ENCODE results near the gene GTPBP1. TPM values are rescaled to one million over a fixed set of nuclear protein-coding genes. Genes with fewer than 3 reads are reported as not detected.

The GTPBP1 gene
- total RNA-seq, 2 donors from 2014 or later, result 66.6 to 72.6 TPM

DNA sequence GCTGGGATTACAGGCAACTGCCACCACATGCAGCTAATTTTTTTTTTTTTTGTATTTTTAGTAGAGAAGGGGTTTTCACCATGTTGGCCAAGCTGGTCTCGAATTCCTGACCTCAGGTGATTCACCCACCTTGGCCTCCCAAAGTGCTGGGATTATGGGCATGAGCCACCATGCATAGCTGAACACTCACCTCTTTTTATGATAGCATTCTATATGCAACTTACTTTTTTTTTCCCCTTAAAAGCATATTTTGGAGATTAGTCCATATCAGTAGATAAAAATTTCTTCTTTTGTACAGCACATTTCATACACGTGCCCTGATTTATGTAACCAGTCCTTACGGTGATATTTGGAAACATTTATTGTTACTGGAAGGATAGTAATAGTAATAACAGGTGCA, 14.6 kb downstream of the GTPBP1 start:
- intact Hi-C loops (cut with DNase I, micrococcal nuclease), result no loop called here
- no peak for DNase-seq
- no peak for ATAC-seq

DNA sequence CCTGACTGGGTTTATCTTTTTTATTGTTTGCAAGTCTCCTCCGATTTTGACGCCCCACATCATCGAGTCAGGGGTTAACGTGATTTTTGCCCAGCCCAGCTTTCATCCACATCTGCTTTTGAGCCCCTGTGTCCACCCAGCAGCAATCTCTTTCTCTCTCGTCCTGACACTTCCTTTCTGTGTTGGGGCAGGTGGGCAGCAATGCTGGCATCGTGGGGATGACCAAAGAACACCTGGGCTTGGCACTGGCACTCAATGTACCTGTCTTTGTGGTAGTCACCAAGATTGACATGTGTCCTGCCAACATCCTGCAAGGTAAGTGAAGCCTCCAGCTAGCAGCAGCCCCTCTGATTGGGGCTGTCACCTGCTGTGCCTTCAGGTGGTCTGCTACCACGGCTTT, 15.8 kb downstream of the GTPBP1 start:
- ATAC-seq (no peak), DNase-seq (no peak)
- intact Hi-C loops (cut with DNase I, micrococcal nuclease), result no loop called here

DNA sequence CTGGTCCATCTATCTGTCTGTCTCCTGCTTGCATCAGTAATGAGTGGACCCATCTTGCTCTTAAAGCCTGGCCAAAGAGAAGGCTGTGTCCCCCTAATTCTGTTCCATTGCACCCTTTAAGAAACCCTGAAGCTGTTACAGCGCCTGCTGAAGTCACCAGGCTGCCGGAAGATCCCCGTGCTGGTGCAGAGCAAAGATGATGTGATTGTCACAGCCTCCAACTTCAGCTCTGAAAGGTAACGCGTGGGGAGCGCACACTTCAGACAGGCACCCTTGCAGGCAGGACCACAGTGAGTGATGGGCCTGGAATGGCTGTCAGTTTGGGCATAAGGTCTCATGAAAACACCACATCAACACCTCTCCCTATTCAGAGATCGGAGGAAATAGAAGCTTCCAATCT, 18.4 kb downstream of the GTPBP1 start:
- intact Hi-C loops (cut with DNase I, micrococcal nuclease), result no loop called here
- DNase-seq, result no peak
- ATAC-seq, result no peak

DNA sequence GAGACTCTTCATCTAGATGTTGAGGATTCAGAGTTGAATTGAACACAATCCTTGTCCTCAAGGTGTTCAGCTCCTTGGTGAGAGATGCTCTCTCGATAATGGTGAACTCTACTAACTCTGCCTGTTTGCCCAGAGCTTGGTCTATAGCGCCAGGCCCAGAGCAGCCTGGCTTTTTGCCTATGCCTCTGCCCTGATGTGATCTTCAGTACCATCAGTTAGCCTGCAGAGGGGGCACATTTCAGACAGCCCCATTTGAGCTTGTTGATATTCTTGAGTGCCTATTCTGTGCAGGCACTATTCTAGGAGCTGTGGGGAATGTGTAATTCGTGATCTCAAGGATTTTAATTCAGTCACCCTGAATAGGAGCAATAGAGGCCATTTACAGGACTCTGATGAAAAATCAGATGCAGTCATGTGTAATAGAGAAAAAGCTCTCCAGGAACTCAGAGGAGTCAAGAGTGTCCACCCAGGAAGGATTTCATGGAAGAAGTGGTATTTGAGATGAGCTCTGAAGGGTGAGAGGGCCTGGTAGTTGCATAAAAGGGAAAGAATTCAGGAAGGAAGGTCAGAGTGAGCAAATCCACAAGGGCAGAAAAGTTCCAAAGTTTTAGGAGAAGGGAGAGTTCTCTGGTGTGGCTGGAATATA, 19.3 kb downstream of the GTPBP1 start:
- intact Hi-C loops (cut with DNase I, micrococcal nuclease), result no loop called here
- ATAC-seq (peak; percentile 63), DNase-seq (peak in 1 of 2 donors; percentile 21)

DNA sequence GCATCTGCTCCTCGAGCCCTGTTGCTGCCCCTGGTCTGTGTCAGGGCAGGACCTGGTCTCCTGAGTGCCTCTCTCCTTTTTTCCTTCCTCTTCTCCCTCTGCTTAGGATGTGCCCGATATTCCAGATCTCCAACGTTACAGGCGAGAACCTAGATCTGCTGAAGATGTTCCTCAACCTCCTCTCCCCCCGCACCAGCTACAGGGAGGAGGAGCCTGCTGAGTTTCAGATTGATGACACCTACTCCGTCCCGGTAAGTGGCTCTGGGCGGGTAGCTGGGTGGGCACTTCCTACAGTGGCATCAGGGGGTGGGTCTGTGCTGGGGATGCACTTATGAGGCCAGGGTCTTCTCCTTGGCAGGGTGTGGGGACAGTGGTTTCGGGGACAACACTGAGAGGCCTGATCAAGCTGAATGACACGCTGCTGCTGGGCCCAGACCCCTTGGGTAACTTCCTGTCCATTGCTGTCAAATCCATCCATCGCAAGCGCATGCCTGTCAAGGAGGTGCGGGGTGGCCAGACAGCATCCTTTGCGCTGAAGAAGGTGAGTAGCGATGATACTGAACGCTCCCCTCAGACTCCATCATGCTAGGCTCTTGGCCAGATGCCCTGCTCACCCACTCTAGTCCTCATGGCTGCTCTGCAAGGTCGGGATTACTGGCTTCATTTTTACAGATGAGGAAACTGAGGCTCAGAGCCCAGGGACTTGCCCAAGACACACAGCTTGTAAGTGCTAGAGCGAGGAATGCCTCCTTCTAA, 20.3 kb downstream of the GTPBP1 start:
- DNase-seq (peak in 1 of 2 donors; percentile 20), ATAC-seq (no peak)
- intact Hi-C loops (cut with DNase I, micrococcal nuclease), result no loop called here

DNA sequence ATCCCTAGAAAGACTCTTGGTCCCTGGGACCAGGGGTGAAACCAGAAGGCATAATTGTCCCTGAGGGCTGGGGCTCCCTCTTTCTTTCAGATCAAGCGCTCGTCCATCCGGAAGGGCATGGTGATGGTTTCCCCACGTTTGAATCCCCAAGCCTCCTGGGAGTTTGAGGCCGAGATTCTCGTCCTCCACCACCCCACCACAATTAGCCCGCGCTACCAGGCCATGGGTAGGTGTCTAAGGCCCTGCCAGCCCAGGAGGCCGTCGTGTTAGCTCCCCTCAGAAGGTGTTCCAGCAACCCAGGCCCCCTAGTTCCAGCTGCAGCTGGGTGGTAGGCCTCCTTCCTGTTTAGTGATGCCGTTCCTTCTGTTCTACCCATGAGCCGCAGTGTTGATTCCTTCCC, 21.4 kb downstream of the GTPBP1 start:
- intact Hi-C loops (cut with DNase I, micrococcal nuclease), result no loop called here
- no peak for ATAC-seq

DNA sequence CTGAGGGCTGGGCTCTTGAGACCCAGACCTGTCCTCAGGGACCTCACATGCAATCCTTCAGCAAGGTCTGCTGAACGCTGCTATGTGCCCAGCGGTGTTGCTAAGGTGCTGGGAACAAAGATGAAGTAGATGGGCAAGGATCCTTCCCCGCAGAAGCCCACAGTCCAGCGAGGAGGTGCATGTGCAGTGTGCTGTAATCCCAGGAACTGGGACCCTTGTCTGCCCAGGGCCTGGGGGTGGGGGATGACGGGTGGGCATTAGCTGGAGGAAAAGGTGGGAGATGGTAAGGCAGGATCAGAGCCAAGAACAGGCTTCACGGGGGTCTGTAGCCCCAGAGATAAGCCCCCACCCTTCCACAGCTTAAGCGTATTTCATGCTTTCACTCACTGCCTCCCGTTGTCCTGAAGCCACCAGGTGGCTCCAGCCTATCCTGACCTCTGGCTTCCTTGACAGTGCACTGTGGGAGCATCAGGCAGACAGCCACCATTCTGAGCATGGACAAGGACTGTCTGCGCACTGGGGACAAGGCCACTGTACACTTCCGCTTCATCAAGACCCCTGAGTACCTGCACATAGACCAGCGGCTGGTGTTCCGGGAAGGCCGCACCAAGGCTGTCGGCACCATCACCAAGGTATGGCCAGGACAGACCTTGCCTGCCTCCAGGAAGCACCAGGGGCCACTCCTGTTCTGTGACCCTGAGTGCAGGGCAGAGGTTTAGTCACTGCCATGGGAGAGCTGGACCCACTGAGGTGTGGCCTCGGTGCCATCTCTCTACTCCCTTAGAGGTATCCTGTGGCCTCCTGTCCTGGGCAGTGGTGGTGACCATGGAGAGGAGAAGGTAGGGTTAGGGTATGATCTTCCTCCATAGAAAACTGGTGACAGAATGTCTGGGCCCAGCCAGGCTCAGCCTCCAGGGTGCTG, 22.0 kb downstream of the GTPBP1 start:
- no peak for ATAC-seq
- peak in 1 of 2 donors; percentile 20 for DNase-seq
- intact Hi-C loops (cut with DNase I, micrococcal nuclease), result no loop called here

More for the DNA sequence above, 21.4 kb downstream of the GTPBP1 start:
- DNase-seq, result peak in 1 of 2 donors; percentile 22

DNA sequence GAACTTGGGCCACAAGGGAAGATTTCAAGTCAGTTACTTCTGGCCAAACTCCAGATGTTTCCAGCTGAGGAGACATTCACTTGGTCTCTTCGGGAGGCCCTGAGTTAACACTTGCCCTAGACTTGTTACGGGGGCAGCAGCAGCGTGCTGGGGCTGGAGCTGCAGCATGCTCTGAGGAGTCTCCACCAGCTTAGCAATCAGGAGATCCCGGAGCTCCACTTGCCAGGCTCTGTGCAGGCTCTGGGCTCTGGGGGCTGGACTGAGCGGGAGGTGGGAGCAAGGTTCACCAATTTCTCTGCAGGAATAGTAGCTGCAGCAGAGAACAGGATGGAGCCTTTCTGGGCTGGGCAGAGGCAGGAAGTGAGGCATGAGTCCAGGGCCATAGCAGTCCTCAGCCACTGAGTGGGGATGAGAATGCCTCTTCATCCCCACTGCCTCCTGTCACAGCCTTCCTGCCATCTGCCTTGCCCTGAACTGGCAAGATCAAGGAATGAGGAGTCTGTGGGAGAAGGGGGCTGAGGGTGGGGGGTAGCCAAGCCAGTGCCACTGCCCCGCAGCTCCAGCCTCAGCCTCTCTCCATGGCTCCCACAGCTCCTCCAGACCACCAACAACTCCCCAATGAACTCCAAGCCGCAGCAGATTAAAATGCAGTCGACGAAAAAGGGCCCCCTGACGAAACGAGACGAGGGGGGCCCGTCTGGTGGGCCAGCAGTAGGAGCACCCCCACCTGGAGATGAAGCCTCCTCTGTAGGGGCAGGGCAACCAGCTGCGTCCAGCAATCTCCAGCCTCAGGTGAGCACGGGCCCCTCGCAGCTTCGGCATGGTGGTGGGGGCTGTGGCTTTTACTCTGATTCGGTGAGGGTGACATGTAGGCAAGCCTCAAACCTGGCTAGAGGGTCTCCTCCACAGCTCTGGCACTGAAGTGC, 23.4 kb downstream of the GTPBP1 start:
- ATAC-seq (no peak), DNase-seq (peak in 1 of 2 donors; percentile 15)
- intact Hi-C loops (cut with DNase I, micrococcal nuclease), result no loop called here

DNA sequence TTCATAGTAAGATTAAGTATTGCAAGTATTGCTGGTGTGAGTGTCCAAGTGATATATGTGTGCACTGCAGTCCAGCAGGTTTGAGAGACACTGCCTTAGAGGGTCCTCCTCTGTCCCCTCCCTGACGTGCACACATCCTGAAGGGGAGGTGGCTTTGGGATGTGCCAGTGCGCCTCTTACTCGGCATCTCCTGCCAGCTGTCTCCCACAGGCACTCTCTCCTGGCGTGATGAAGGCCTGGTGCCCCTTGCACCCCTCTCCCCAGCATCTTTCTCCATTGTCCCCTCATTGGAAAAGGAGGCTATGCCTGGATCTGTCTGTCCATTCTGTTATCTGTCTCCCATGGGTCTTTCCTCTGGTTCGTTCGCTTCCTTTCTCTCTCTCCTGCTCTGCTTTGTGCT, 24.2 kb downstream of the GTPBP1 start:
- ATAC-seq (no peak), DNase-seq (peak in 1 of 2 donors; percentile 5)
- intact Hi-C loops (cut with DNase I, micrococcal nuclease), result no loop called here

DNA sequence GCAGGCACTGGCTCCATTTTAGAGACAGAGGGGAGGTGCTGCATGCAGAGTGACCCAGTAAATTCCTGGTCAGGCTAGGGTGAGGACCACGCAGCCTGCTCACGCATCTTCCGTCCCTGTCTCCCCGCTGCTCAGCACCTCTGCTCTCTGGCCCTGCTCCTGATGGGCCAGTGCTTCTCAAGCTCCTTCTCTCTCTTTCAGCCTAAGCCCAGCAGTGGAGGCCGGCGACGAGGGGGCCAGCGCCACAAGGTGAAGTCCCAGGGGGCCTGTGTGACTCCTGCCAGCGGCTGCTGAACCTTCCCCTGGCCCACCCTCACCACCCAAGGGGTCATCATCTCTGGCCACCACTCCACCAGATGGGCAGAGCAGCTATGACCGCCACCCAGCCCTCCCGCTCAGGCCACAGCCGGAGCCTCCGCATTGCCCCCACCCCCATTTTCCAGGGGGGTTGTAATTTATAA, 24.7 kb downstream of the GTPBP1 start:
- intact Hi-C loops (cut with DNase I, micrococcal nuclease), result no loop called here
- peak in 1 of 2 donors; percentile 19 for DNase-seq
- no peak for ATAC-seq

DNA sequence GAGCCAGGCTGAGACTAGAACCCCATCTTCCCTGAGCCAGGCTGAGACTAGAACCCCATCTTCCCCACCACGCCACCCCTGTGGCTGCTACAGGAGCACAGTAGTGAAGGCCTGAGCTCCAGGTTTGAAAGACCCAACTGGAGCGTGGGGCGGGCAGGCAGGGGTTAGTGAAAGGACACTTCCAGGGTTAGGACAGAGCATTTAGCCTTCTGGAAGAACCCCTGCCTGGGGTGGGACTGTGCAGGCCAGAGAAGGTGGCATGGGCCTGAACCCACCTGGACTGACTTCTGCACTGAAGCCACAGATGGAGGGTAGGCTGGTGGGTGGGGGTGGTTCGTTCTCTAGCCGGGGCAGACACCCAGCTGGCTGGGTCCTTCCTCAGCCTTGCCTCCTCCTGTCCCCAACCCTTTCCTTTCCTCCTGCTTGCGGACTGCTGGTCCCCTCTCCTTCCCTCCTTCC, 26.0 kb downstream of the GTPBP1 start:
- DNase-seq (peak in 1 of 2 donors; percentile 17), ATAC-seq (no peak)
- intact Hi-C loops (cut with DNase I, micrococcal nuclease), result no loop called here

DNA sequence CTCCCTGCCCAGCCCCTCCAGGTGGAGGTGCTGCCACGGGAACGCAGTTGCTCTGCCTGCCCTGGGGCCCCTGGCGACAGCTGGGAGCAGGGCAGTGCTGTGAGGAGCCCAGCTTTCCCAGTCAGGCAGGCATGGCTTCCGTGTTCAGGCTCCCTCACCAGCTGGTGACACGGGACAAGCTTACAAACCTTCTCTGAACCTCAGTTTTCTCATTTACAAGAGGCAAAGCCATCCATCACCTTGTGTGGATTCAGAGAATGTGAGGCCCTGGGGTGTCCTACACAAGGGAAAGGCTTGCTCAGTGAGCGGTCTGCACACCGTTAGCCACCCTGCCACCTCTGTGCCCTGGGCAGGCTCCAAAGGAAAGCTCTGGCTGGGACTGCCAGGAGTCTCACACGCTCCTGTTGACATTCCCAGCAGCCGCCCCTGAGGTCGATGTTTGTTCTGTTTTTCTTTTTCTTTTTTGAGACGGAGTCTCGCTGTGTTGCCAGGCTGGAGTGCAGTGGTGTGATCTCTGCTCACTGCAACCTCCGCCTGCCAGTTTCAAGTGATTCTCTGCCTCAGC, 26.6 kb downstream of the GTPBP1 start:
- intact Hi-C loops (cut with DNase I, micrococcal nuclease), result no loop called here
- no peak for ATAC-seq
- peak in 1 of 2 donors; percentile 21 for DNase-seq

DNA sequence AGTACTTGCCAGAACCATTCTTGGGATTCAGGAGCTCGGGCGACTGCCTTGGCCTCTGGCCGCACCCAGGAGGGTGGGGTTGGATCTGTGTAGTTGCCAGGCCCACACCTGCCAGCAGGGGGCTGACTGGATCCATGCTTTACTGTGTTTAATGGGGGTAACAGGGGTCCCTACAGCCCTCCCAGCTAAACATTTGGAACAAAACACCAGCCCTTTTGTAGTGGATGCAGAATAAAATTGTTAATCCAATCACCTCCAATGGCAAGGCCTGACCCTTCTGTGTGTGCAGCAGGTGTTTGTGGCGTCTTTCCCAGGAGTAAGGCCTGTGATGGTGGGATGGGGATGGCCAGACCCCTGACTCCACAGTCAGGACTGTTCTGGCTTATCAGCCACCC, 27.6 kb downstream of the GTPBP1 start:
- intact Hi-C loops (cut with DNase I, micrococcal nuclease), result no loop called here
- DNase-seq, result peak; percentile 49 to 81
- peak; percentile 77 for ATAC-seq

DNA sequence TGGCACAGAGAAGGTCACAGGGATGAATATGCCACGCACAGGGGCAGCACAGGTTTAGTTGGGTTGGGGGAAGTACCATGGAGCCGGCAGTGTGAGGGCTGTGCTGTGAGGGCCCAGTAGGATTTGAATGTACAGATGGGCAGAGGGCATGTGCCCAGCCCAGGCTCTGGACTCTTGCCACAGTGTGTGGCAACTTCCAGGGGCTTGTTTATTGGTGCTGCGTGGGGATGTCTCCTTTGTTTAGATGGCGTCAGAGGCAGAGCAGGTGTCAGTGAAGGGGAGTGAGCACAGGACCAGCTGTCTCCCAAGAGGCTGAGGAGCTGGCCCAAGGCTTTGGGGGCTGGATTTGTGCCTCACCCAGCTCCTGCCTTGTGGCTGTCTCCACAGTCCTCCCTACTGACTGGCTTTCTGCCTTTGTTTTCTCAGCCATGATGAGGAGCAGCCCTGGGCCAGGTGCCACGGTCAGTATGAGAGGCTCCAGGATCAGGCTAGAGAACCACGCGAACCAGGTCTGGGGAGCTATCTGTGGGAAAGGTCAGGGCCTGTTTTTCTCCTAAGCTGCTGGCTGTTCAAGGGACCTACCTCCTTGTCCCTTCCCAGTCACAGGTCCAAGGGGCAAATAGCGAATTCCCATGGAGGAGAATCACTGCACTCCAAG, 28.1 kb downstream of the GTPBP1 start:
- peak in 1 of 2 donors; percentile 72 for DNase-seq
- peak; percentile 7 for ATAC-seq
- intact Hi-C loops (cut with DNase I, micrococcal nuclease), result no loop called here

DNA sequence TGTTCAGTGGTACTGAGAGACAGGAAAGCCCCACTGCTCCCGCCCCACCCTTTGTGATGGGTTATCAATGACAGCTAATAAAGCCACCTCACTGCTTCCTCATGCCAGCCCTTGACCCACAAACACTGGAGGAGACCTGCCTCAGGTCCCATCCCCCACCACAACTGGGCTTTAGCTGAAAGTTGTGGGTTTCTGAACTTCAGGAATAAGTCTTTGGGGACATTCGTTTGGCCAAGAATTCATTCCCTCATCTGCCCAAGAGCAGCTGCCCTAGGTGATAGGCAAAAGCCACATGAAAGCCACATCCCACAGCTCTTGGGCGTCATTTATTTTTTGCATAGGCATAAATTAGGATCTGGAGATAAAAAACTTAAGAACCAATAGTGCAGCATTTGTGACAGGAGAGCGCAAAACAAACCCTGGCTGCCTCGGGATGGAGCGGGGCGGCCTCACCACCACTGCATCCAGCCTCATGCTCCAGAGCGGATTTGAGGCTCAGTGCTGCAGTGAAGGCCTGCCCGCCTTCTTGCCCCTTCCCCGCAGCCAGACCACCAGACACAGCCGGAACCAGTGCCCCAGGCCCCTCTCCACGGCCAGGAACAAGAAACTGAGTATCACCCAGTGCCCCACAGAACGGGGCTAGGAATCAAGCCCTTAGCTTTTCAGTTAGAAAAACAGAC, 28.8 kb downstream of the GTPBP1 start:
- ATAC-seq, result peak; percentile 3
- intact Hi-C loops (cut with DNase I, micrococcal nuclease), result no loop called here
- DNase-seq, result peak in 1 of 2 donors; percentile 24

DNA sequence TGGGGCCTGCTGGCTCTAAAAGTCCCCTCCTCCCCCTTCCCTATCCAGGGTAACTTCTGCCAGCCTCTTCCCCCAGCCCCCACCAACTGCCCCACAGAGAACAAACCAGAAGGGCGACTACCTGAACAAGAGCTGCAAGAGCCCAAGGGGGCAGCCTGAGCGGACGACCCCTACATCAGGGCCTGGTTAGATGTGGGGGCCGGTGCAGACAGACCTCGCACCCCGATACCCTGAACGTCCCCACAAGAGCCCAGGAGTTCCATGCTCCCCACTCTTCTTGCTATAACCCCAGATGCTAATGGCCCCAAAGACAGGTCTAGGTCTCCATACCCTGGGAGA, 29.4 kb downstream of the GTPBP1 start:
- intact Hi-C loops (cut with DNase I, micrococcal nuclease), result no loop called here
- DNase-seq (peak in 1 of 2 donors; percentile 20), ATAC-seq (no peak)

Measured in left colon (tissue), 2 donors.